Memory B cell (primary cell): Measurements from ENCODE around the gene P3H1.

Experiments
- ATAC-seq: fragments of 150-1000 bp; cut with Tn5 transposase; 2 replicates; pipeline ENCODE4 v1.10.0; 2021; ENCODE audit warnings: low read depth, mild to moderate bottlenecking, moderate library complexity
- DNase-seq, 2 donors: peaks; one replicate each; pipeline ENCODE4 v3.0.0; 2022; ENCODE audit warnings: low spot score in 2 of 2
- H3K27ac Mint-ChIP-seq: one replicate; pipeline ENCODE4 v1.8.0; 2022; ENCODE audit warnings: mild to moderate bottlenecking, moderate library complexity, mixed read lengths
- H3K27me3 Mint-ChIP-seq: one replicate; pipeline ENCODE4 v1.8.0; 2022; ENCODE audit warnings: mixed read lengths
- H3K36me3 Mint-ChIP-seq: one replicate; pipeline ENCODE4 v1.8.0; 2022; ENCODE audit warnings: mild to moderate bottlenecking, mixed read lengths
- H3K4me1 Mint-ChIP-seq: one replicate; pipeline ENCODE4 v1.8.0; 2022; ENCODE audit warnings: mixed read lengths
- H3K4me3 Mint-ChIP-seq: one replicate; pipeline ENCODE4 v1.8.0; 2022; ENCODE audit warnings: mild to moderate bottlenecking, moderate library complexity, mixed read lengths
- H3K9me3 Mint-ChIP-seq: one replicate; pipeline ENCODE4 v1.8.0; 2022; ENCODE audit warnings: mixed read lengths

Gene P3H1

DNA sequence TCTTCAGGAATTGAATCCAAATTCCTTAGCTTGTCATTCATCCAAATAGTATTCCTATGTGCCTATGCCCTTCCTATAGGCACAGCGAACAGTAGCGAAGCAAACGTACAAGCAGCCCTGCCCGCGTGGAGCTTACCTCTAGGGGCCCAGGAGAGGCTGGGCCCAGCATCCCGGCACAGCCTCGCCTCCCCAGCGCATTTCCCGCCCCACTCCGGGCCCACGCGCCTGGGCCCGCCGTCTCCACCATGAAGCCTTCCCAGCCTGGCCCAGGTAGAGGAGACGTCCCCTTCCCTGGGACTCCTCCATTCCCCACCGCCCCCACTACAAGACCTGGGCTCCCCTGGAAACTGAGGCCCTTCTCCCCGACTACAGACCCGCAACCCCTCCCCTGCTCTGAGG lies 17.7 kb upstream of the P3H1 start:
- peaks cover 8% of the 10 kb centered on the region for H3K4me1 Mint-ChIP-seq
- peaks cover 18% of the 10 kb centered on the region for H3K36me3 Mint-ChIP-seq
- H3K9me3 Mint-ChIP-seq = no peaks in the 10 kb centered on the region
- H3K27ac Mint-ChIP-seq = no peak overlapping the region
- H3K4me3 Mint-ChIP-seq = no peak overlapping the region
- H3K27me3 Mint-ChIP-seq = no peaks in the 10 kb centered on the region
- ATAC-seq (no peak), DNase-seq (no peak)

DNA sequence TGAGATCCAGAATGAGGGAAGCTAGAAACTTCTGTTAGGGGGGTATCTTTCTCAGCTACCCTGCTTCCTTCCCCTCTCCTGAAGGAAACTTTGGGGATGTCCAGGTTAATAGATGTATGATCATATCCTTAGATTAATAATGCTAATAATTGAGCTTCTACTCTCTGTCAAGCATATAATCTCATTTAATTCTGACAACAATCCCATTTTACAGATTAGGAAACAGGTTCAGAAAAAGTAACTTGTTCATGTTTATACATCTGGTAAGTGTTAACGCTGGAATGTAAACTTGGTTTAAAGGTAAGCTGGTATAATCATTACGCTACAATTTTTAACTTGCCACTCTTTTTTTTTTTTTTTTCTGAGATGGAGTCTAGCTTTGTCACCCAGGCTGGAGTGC lies 16.3 kb upstream of the P3H1 start:
- Mint-ChIP-seq H3K9me3 (no peaks in the 10 kb centered on the region), H3K4me1 (peaks cover 8% of the 10 kb centered on the region), H3K36me3 (peaks cover 24% of the 10 kb centered on the region)

DNA sequence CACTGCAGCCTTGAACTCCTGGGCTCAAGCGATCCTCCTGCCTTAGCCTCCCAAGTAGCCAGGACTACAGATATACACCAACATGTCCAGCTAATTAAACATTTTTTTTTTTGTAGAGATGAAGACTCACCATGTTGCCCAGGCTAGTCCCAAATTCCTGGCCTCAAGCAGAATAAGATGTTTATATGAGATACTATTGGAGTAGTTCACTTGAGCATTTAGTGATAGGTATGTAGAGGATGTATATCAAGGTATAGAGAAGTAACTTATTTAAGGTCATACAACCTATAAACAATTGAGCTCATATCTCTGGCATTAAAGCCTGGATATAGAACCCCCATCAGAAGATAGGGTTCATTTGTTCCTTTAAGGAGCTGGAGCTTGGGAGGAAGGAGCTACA lies 13.3 kb upstream of the P3H1 start:
- DNase-seq (no peak), ATAC-seq (no peak)
- Mint-ChIP-seq H3K4me1 (peaks cover under 1% of the 10 kb centered on the region), H3K4me3 (no peak overlapping the region), H3K9me3 (no peaks in the 10 kb centered on the region), H3K36me3 (peaks cover 38% of the 10 kb centered on the region), H3K27me3 (no peaks in the 10 kb centered on the region), H3K27ac (no peak overlapping the region)

More for the DNA sequence above, 16.3 kb upstream of the P3H1 start:
- no peaks in the 10 kb centered on the region for H3K27me3 Mint-ChIP-seq
- no peak overlapping the region for H3K4me3 Mint-ChIP-seq
- H3K27ac Mint-ChIP-seq = no peak overlapping the region
- no peak for DNase-seq
- ATAC-seq = no peak

DNA sequence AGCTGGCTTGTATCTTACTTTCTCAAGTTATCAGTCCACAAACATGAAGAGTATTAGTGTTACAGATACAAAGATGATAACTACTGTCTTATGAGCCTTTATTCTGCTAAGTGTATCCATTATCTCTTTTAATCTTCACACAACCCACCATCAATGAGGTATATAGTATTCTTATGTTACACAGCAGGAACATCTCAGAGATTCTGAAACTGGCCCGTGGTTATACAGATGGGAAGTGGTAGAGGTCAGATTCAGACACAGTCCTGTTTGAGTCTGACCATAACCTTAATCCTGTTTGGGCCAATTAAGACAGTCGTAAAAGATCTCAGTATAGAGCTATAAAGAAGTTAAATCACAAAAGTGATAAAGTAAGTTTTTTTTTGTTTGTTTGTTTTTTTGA lies 12.9 kb upstream of the P3H1 start:
- DNase-seq (no peak), ATAC-seq (no peak)
- Mint-ChIP-seq H3K4me1 (no peaks in the 10 kb centered on the region), H3K9me3 (no peaks in the 10 kb centered on the region), H3K4me3 (no peak overlapping the region), H3K27ac (no peak overlapping the region), H3K36me3 (peaks cover 42% of the 10 kb centered on the region), H3K27me3 (no peaks in the 10 kb centered on the region)

DNA sequence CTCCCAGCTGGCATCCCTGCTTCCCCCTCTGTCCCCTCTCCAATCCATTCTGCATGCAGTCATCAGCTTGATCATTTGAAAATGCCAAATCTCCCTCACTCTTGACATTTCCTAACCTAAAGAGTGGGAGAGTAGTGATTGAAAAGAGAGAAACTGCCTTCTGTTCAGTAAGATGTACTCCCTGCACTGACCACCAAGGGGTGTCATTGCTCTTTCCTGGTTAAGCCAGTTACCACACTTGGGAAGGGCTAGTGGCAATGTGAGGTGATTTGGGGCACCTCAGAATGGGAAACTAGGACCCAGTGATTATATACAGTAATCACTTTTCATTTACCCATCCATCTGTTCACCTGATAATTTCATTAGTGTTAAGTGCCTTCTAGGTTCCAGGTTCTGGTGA lies 11.0 kb upstream of the P3H1 start:
- Mint-ChIP-seq H3K36me3 (peaks cover 44% of the 10 kb centered on the region), H3K27me3 (no peaks in the 10 kb centered on the region), H3K9me3 (no peaks in the 10 kb centered on the region), H3K4me1 (peaks cover 4% of the 10 kb centered on the region), H3K27ac (no peak overlapping the region), H3K4me3 (no peak overlapping the region)
- ATAC-seq (peak; percentile 49), DNase-seq (no peak)

DNA sequence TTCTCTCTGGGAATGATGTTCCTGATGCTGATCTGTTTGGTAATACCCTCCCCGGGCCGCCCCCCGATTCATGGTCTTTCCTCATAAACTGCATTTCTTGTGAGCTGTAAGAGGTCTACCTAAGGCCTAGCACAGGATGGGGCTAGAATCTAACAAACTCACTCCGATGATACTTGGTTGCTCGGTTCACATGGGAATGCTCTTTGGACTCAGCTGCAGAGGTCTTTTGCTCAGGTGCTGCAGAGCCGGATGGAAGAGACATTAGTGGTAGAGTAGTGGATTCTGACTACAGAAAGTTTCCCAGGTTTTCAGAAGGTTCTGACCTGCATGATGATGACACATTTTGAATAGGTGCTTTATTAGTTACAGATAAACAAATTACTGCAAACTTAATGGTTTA lies 9.7 kb upstream of the P3H1 start:
- ATAC-seq (no peak), DNase-seq (no peak)
- no peaks in the 10 kb centered on the region for H3K27me3 Mint-ChIP-seq
- H3K4me1 Mint-ChIP-seq = peaks cover 4% of the 10 kb centered on the region
- no peaks in the 10 kb centered on the region for H3K9me3 Mint-ChIP-seq
- no peak overlapping the region for H3K4me3 Mint-ChIP-seq
- peaks cover 41% of the 10 kb centered on the region for H3K36me3 Mint-ChIP-seq
- H3K27ac Mint-ChIP-seq = no peak overlapping the region

DNA sequence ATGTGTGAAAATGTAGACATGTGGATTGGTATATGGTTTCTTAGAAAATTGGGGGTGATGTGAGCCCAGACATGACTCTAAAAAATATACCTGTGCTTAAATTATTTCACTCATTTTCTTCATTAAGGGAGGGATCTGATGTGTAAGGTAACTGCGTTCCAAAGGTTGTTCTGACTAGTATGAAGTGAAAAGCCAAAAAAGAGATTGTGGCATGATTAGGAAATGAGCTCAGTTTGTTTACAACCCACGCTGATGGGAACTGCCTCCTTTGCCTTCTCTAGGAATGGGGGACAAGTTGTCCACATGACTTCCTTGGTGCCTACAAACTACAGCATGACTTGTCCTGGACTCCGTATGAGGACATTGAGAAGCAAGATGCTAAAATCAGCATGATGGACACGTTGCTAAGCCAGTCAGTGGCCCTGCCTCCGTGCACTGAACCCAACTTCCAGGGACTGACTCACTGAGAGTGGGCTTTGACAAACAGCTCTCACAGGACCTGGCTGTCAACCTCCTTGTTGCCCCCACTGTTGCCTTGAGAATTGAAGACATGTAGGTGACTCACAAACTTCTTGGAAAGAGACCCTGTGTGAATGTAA lies 8.2 kb upstream of the P3H1 start:
- no peaks in the 10 kb centered on the region for H3K27me3 Mint-ChIP-seq
- H3K4me3 Mint-ChIP-seq = no peak overlapping the region
- DNase-seq (no peak), ATAC-seq (no peak)
- peaks cover 6% of the 10 kb centered on the region for H3K4me1 Mint-ChIP-seq
- peaks cover 36% of the 10 kb centered on the region for H3K36me3 Mint-ChIP-seq
- H3K9me3 Mint-ChIP-seq = no peaks in the 10 kb centered on the region
- H3K27ac Mint-ChIP-seq = no peak overlapping the region

DNA sequence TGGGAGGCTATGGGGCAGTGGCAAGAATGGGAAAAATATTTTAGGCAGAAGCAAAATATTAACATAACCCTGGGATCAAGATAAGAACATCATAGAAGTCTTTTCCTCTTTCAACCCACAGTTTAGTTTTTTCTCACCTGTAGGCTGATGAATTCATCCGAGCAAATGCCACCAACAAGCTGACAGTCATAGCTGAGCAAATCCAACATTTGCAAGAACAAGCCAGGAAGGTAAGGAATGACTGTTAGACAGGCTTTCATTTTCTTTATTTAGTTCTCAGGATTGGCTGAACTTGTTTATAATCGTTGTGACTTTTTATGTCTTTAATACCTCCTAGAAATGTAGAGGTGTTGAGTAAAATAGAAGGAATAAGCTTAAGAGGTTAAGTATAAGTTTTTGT lies 6.6 kb upstream of the P3H1 start:
- no peak for ATAC-seq
- DNase-seq = no peak
- Mint-ChIP-seq H3K4me1 (peaks cover 10% of the 10 kb centered on the region), H3K9me3 (no peaks in the 10 kb centered on the region), H3K27ac (no peak overlapping the region), H3K36me3 (peaks cover 30% of the 10 kb centered on the region), H3K27me3 (no peaks in the 10 kb centered on the region), H3K4me3 (no peak overlapping the region)

DNA sequence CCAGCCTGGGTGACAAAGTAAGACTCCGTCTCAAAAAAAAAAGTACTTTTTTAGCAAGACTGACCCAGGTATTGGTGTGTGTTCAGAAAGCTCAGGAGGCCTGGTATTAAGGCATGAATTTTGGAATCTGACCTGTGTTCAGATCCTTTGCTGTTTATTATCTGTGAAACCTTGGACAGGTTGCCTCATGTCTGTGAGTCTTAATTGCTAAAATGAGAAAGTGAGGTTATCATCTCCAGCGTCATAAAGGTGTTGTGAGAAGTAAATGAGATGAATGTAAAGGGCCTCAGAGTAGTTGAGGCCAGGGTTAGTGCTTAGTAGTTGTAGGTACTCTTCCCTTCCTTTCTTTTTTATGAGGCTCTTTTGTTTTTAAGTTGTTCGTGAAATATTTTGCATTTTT lies 3.0 kb upstream of the P3H1 start:
- Mint-ChIP-seq H3K27me3 (no peaks in the 10 kb centered on the region), H3K4me1 (peaks cover 14% of the 10 kb centered on the region), H3K36me3 (peaks cover 10% of the 10 kb centered on the region), H3K27ac (no peak overlapping the region), H3K9me3 (no peaks in the 10 kb centered on the region), H3K4me3 (no peak overlapping the region)
- ATAC-seq (no peak), DNase-seq (no peak)

DNA sequence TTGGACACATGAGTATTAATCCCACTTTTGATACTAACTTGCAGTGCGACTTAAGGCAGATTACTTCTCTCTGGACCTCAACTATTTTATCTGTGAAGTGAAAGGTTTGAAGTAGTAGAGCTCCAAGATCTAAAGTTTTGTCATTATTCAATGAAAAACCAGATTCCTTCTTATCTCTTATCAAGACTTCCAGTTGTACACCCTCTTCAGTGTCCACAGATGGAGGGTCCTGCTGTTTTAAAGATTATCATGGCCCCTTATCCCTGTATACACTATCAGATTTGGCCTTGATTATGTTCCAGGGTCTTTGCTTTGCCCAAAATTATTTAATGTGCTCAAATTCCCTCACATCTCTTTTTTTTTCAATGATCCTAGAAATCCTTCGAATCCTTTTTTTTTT lies 1.3 kb upstream of the P3H1 start:
- peaks cover 14% of the 10 kb centered on the region for H3K4me1 Mint-ChIP-seq
- peaks cover 5% of the 10 kb centered on the region for H3K36me3 Mint-ChIP-seq
- DNase-seq = no peak
- H3K27me3 Mint-ChIP-seq = no peaks in the 10 kb centered on the region
- no peak for ATAC-seq
- no peak overlapping the region for H3K27ac Mint-ChIP-seq
- no peak overlapping the region for H3K4me3 Mint-ChIP-seq
- no peaks in the 10 kb centered on the region for H3K9me3 Mint-ChIP-seq

DNA sequence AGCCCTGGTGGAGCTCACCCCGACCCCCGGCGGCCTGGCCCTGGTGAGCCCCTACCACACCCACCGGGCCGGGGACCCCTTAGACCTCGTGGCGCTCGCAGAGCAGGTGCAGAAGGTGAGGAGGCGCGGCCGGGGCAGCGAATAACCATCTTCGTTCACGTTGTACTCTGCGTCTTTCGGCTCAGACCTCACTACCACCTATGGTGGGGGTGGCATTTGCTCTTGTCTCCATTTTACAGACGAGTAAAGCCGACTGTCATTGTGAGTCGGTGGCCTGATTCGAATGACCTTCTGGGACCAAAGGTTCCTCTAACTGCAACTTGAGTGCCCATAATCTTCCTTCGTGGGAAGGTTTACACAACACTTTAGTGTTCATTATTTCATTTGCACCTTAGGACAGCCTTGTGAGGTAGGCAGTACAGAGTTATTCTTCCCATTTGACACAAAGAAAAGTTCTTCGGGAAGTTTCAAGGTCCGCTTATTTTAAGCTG lies 727 bp upstream of the P3H1 start:
- DNase-seq (no peak), ATAC-seq (peak; percentile 12)
- no peaks in the 10 kb centered on the region for H3K9me3 Mint-ChIP-seq
- H3K27me3 Mint-ChIP-seq = no peaks in the 10 kb centered on the region
- H3K4me1 Mint-ChIP-seq = peaks cover 10% of the 10 kb centered on the region
- H3K27ac Mint-ChIP-seq = peak overlapping the region; percentile 89
- no peak overlapping the region for H3K4me3 Mint-ChIP-seq
- peaks cover 3% of the 10 kb centered on the region for H3K36me3 Mint-ChIP-seq

DNA sequence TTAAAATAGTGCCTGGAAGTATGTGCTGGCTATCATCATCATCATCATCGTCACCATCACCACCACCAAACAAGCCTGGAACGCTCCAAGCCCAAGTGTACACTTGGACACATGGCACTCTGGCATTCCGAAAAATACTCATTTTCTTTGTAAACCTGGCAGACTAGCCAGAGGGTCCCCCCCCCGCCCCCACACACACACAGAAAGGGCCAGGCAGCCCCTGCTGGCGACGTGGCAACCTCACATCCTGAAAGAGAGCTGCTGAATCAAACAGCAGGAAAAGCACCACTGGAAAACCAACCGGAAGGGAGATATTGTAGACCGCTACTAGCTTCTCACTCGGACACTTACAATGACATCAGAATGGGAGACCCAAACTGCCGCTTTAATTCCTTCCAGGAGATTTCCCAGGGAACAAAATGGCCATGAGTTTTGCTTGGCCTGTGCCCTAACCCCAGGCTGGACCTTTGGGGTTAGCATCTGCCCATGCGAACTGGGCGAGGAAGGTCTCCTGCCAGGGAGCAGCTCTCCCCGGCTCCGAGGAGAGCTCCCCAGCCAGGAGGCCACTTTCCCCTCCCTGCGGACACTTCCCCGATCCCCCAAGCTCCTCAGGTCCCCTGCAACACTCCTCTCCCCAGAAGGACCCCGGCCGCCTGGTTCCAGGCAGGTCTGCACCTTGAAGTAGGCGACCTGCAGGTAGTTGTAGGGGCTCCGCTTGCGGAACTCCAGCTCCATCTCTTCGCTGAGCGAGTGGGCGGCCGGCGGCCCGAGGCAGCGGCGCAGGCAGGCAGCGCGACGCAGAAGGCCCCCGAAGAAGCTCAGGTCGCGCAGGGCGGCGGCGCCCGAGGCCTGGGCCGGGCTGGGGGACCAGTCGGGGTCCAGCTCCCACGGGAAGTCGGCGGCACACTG lies 742 bp downstream of the P3H1 start:
- H3K36me3 Mint-ChIP-seq = peaks cover 3% of the 10 kb centered on the region

DNA sequence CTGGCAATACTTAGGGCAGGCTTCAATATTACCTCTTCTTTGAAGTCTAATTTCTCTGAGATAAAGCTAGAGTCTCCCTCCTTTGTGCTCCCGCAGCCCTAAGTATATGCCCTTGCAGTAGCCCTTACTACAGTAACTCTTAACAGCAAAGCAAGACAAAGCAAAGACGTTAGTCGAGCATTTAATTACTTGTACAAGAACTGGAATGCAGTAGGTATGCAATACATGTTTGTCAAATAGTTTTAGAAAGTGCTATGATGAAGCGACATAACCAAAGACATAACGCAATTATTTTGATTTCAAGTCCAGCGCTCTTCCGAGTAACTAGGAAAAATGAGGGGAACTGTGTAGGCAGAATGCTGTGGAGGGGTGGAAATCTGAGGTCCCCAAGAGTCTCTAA lies 1.6 kb downstream of the P3H1 start:
- H3K36me3 Mint-ChIP-seq = no peaks in the 10 kb centered on the region
- ATAC-seq = no peak
- no peak overlapping the region for H3K4me3 Mint-ChIP-seq
- no peak for DNase-seq
- H3K27me3 Mint-ChIP-seq = no peaks in the 10 kb centered on the region
- H3K4me1 Mint-ChIP-seq = peaks cover 8% of the 10 kb centered on the region
- H3K9me3 Mint-ChIP-seq = no peaks in the 10 kb centered on the region
- no peak overlapping the region for H3K27ac Mint-ChIP-seq

More for the DNA sequence above, 742 bp downstream of the P3H1 start:
- Mint-ChIP-seq H3K27ac (no peak overlapping the region), H3K4me3 (no peak overlapping the region), H3K27me3 (no peaks in the 10 kb centered on the region), H3K9me3 (no peaks in the 10 kb centered on the region), H3K4me1 (peaks cover 10% of the 10 kb centered on the region)
- peak; percentile 3 for ATAC-seq
- DNase-seq = peak in 1 of 2 donors; percentile 24

DNA sequence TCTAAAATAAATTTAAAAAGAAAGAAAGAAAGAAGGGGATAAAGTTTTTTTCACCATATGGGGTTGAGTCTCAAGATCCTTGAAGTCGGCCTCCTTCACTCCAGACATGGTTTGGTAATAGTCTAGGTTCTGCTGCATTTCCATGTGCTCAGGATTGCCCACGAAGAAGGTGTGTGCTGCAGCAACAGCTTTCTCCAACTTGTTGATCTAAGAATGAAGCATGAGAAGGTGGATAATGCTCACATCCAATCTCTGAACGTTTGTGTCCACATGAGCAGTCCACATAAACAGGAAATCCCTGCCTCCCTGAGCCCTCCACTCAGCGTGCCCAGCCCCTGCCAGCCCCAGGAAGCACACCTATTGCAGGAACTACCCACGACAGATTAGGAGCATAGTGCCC lies 4.6 kb downstream of the P3H1 start:
- Mint-ChIP-seq H3K9me3 (no peaks in the 10 kb centered on the region), H3K27ac (no peak overlapping the region), H3K36me3 (peaks cover 6% of the 10 kb centered on the region), H3K27me3 (no peaks in the 10 kb centered on the region), H3K4me3 (no peak overlapping the region), H3K4me1 (peaks cover 9% of the 10 kb centered on the region)
- no peak for ATAC-seq
- DNase-seq = no peak
